ENCODE measurements around the gene STPG2.
"Not testable (repeated sequence)": the region's sequence is repeated elsewhere in the genome, so short reads cannot be mapped to it uniquely, and the experiment has no call there.

The STPG2 gene

GRCh38 chr4:97911236-97911906 is 231.9 kb downstream of the STPG2 start:
- H3K27ac Mint-ChIP-seq (ENCODE audit: low read depth), result no peak overlapping the region
- H3K36me3 Mint-ChIP-seq (ENCODE audit: insufficient read depth), result no peaks in the 10 kb centered on the region

GRCh38 chr4:97910005-97910404 is 233.3 kb downstream of the STPG2 start:
- no peaks in the 10 kb centered on the region for H3K27me3 Mint-ChIP-seq
- no peak for ATAC-seq (replicated peaks; ENCODE audit: extremely low read depth, poor library complexity, severe bottlenecking)
- no peak overlapping the region for H3K4me3 Mint-ChIP-seq
- no peaks in the 10 kb centered on the region for H3K36me3 Mint-ChIP-seq (ENCODE audit: insufficient read depth)
- no peak overlapping the region for H3K27ac Mint-ChIP-seq (ENCODE audit: low read depth)
- no peak for DNase-seq (ENCODE audit: low spot score in 2 of 2)
- H3K4me1 Mint-ChIP-seq, result no peaks in the 10 kb centered on the region
- no peaks in the 10 kb centered on the region for H3K9me3 Mint-ChIP-seq

More at GRCh38 chr4:97911236-97911906, 231.9 kb downstream of the STPG2 start:
- Mint-ChIP-seq H3K27me3 (no peaks in the 10 kb centered on the region), H3K4me1 (no peaks in the 10 kb centered on the region), H3K9me3 (peaks cover 5% of the 10 kb centered on the region), H3K4me3 (no peak overlapping the region)
- ATAC-seq (replicated peaks; ENCODE audit: extremely low read depth, poor library complexity, severe bottlenecking) (no peak), DNase-seq (ENCODE audit: low spot score in 2 of 2) (no peak)

- not testable (repeated sequence) for H3K9me3 Mint-ChIP-seq; H3K36me3 Mint-ChIP-seq (ENCODE audit: insufficient read depth); H3K27ac Mint-ChIP-seq (ENCODE audit: low read depth); H3K27me3 Mint-ChIP-seq; H3K4me1 Mint-ChIP-seq; DNase-seq (ENCODE audit: low spot score in 2 of 2); ATAC-seq (replicated peaks; ENCODE audit: extremely low read depth, poor library complexity, severe bottlenecking); H3K4me3 Mint-ChIP-seq
Observed at GRCh38 chr4:97903436-97904189, 239.7 kb downstream of the STPG2 start.

GRCh38 chr4:97900229-97900628 is 243.0 kb downstream of the STPG2 start:
- Mint-ChIP-seq H3K36me3 (ENCODE audit: insufficient read depth) (no peaks in the 10 kb centered on the region), H3K27ac (ENCODE audit: low read depth) (no peak overlapping the region), H3K27me3 (no peaks in the 10 kb centered on the region), H3K9me3 (peaks cover 5% of the 10 kb centered on the region), H3K4me1 (no peaks in the 10 kb centered on the region), H3K4me3 (no peak overlapping the region)
- DNase-seq (ENCODE audit: low spot score in 2 of 2), result no peak
- ATAC-seq (replicated peaks; ENCODE audit: extremely low read depth, poor library complexity, severe bottlenecking), result no peak

GRCh38 chr4:97892592-97893266 is 250.5 kb downstream of the STPG2 start:
- H3K9me3 Mint-ChIP-seq, result peaks cover 3% of the 10 kb centered on the region
- ATAC-seq (replicated peaks; ENCODE audit: extremely low read depth, poor library complexity, severe bottlenecking), result no peak
- no peaks in the 10 kb centered on the region for H3K36me3 Mint-ChIP-seq (ENCODE audit: insufficient read depth)
- no peak overlapping the region for H3K27ac Mint-ChIP-seq (ENCODE audit: low read depth)
- no peak for DNase-seq (ENCODE audit: low spot score in 2 of 2)
- H3K4me3 Mint-ChIP-seq, result no peak overlapping the region
- H3K27me3 Mint-ChIP-seq, result no peaks in the 10 kb centered on the region
- no peaks in the 10 kb centered on the region for H3K4me1 Mint-ChIP-seq

GRCh38 chr4:97879942-97880341 is 263.3 kb downstream of the STPG2 start:
- no peak for DNase-seq (ENCODE audit: low spot score in 2 of 2)
- no peak for ATAC-seq (replicated peaks; ENCODE audit: extremely low read depth, poor library complexity, severe bottlenecking)
- no peaks in the 10 kb centered on the region for H3K4me1 Mint-ChIP-seq
- peaks cover 26% of the 10 kb centered on the region for H3K9me3 Mint-ChIP-seq
- no peaks in the 10 kb centered on the region for H3K27me3 Mint-ChIP-seq
- H3K36me3 Mint-ChIP-seq (ENCODE audit: insufficient read depth), result no peaks in the 10 kb centered on the region
- no peak overlapping the region for H3K27ac Mint-ChIP-seq (ENCODE audit: low read depth)
- no peak overlapping the region for H3K4me3 Mint-ChIP-seq

GRCh38 chr4:97868097-97868496 is 275.2 kb downstream of the STPG2 start:
- no peak for DNase-seq (ENCODE audit: low spot score in 2 of 2)
- Mint-ChIP-seq H3K27me3 (no peaks in the 10 kb centered on the region), H3K4me1 (no peaks in the 10 kb centered on the region), H3K4me3 (no peak overlapping the region), H3K9me3 (peaks cover 2% of the 10 kb centered on the region), H3K36me3 (ENCODE audit: insufficient read depth) (no peaks in the 10 kb centered on the region), H3K27ac (ENCODE audit: low read depth) (no peak overlapping the region)
- ATAC-seq (replicated peaks; ENCODE audit: extremely low read depth, poor library complexity, severe bottlenecking), result no peak

- Mint-ChIP-seq H3K27ac (ENCODE audit: low read depth) (no peak overlapping the region), H3K36me3 (ENCODE audit: insufficient read depth) (no peaks in the 10 kb centered on the region), H3K4me3 (no peak overlapping the region), H3K27me3 (no peaks in the 10 kb centered on the region), H3K9me3 (peaks cover 7% of the 10 kb centered on the region), H3K4me1 (no peaks in the 10 kb centered on the region)
- no peak for DNase-seq (ENCODE audit: low spot score in 2 of 2)
- no peak for ATAC-seq (replicated peaks; ENCODE audit: extremely low read depth, poor library complexity, severe bottlenecking)
Observed at GRCh38 chr4:97867557-97868091, 275.7 kb downstream of the STPG2 start.

GRCh38 chr4:97866821-97867556 is 276.3 kb downstream of the STPG2 start:
- H3K27ac Mint-ChIP-seq (ENCODE audit: low read depth), result no peak overlapping the region
- ATAC-seq (replicated peaks; ENCODE audit: extremely low read depth, poor library complexity, severe bottlenecking) (no peak), DNase-seq (ENCODE audit: low spot score in 2 of 2) (no peak)
- H3K4me3 Mint-ChIP-seq, result no peak overlapping the region
- no peaks in the 10 kb centered on the region for H3K4me1 Mint-ChIP-seq
- peaks cover 12% of the 10 kb centered on the region for H3K9me3 Mint-ChIP-seq
- no peaks in the 10 kb centered on the region for H3K27me3 Mint-ChIP-seq
- no peaks in the 10 kb centered on the region for H3K36me3 Mint-ChIP-seq (ENCODE audit: insufficient read depth)

GRCh38 chr4:97851115-97851514 is 292.2 kb downstream of the STPG2 start:
- ATAC-seq (replicated peaks; ENCODE audit: extremely low read depth, poor library complexity, severe bottlenecking) (no peak), DNase-seq (ENCODE audit: low spot score in 2 of 2) (no peak)
- Mint-ChIP-seq H3K4me1 (no peaks in the 10 kb centered on the region), H3K9me3 (peaks cover 9% of the 10 kb centered on the region), H3K4me3 (no peak overlapping the region), H3K27ac (ENCODE audit: low read depth) (no peak overlapping the region), H3K27me3 (no peaks in the 10 kb centered on the region), H3K36me3 (ENCODE audit: insufficient read depth) (no peaks in the 10 kb centered on the region)

- Mint-ChIP-seq H3K9me3 (peaks cover 4% of the 10 kb centered on the region), H3K36me3 (ENCODE audit: insufficient read depth) (no peaks in the 10 kb centered on the region), H3K27ac (ENCODE audit: low read depth) (no peak overlapping the region), H3K4me1 (no peaks in the 10 kb centered on the region), H3K4me3 (no peak overlapping the region), H3K27me3 (no peaks in the 10 kb centered on the region)
- DNase-seq (ENCODE audit: low spot score in 2 of 2) (no peak), ATAC-seq (replicated peaks; ENCODE audit: extremely low read depth, poor library complexity, severe bottlenecking) (no peak)
Observed at GRCh38 chr4:97845758-97846157, 297.5 kb downstream of the STPG2 start.

- Mint-ChIP-seq H3K4me3 (no peak overlapping the region), H3K36me3 (ENCODE audit: insufficient read depth) (no peaks in the 10 kb centered on the region), H3K27ac (ENCODE audit: low read depth) (no peak overlapping the region), H3K4me1 (no peaks in the 10 kb centered on the region), H3K27me3 (no peaks in the 10 kb centered on the region), H3K9me3 (peaks cover 4% of the 10 kb centered on the region)
- ATAC-seq (replicated peaks; ENCODE audit: extremely low read depth, poor library complexity, severe bottlenecking), result no peak
- no peak for DNase-seq (ENCODE audit: low spot score in 2 of 2)
Observed at GRCh38 chr4:97841512-97841911, 301.8 kb downstream of the STPG2 start.

Data from central memory CD8-positive, alpha-beta T cell (primary cell).